NB4 (cell line): Measurements from ENCODE around the gene PRRG2.

Experiments
- DNase-seq: peaks from one replicate; pipeline ENCODE4 v3.0.0; 2010; ENCODE audit warnings: low read depth
- H3K4me3 ChIP-seq: one replicate; pipeline ENCODE4 v1.5.1; 2011; ENCODE audit warnings: mild to moderate bottlenecking, low read depth, low read length, moderate library complexity
- MYC ChIP-seq: IDR thresholded peaks from 2 replicates; pipeline ENCODE4 v1.6.1; 2011; ENCODE audit warnings: low read depth, low read length
- POLR2A ChIP-seq: IDR thresholded peaks from 2 replicates; pipeline ENCODE4 v1.6.1; 2011; ENCODE audit warnings: mild to moderate bottlenecking; ENCODE audit not compliant: insufficient read length; ENCODE audit errors: extremely low read depth
- TF ChIP-seq, protein P1 (sequence below): IDR thresholded peaks from one replicate; pipeline ENCODE4 v1.5.1; 2012; ENCODE audit warnings: low read depth, low read length
- TF ChIP-seq, protein P2 (sequence below): IDR thresholded peaks from 2 replicates; pipeline ENCODE4 v1.6.1; 2011; ENCODE audit warnings: low read depth, low read length

The PRRG2 gene

DNA sequence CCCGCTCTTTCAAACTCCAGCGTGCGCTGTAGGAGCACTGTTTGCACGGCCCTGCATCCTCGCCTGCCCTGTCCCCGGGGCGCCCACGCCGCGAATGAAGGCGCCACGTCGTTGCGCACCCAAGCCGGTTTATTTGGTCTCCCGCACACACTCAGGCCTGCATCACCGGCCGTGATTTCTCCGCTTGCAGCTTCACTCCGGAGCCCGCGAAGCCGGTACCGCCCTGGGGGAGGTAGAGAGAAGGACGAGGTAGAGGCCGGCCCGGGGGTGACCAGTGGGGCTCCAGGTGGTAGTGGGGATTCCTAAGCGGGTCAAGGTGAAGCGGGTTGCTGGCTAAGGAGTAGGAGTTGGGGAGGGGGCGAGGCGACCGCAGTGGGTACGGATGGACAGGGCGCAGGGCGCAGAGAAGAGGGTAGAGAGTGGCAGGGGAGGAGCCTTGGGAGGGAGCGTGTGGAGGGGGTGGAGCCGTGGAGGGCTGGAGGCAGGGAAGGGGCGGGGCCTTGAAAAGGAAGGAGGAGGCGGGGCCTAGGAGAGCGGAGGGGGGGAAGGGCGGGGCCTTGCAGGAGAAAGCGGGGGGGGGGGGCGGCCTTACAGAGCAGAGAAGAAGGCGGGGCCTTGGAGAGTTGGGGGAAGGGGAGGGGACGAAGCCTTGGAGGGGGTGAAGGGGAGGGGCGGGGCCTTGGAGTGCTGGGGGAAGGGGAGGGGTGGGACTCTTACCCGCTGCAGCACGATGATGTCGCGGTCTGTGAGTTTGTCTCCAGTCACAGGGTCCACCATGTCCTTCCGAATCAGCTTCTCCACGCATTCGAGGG is 25.3 kb upstream of the PRRG2 start:
- TF ChIP-seq, protein P1, sequence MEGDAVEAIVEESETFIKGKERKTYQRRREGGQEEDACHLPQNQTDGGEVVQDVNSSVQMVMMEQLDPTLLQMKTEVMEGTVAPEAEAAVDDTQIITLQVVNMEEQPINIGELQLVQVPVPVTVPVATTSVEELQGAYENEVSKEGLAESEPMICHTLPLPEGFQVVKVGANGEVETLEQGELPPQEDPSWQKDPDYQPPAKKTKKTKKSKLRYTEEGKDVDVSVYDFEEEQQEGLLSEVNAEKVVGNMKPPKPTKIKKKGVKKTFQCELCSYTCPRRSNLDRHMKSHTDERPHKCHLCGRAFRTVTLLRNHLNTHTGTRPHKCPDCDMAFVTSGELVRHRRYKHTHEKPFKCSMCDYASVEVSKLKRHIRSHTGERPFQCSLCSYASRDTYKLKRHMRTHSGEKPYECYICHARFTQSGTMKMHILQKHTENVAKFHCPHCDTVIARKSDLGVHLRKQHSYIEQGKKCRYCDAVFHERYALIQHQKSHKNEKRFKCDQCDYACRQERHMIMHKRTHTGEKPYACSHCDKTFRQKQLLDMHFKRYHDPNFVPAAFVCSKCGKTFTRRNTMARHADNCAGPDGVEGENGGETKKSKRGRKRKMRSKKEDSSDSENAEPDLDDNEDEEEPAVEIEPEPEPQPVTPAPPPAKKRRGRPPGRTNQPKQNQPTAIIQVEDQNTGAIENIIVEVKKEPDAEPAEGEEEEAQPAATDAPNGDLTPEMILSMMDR, result no peak
- TF ChIP-seq POLR2A (no peak), MYC (no peak)
- TF ChIP-seq, protein P2, sequence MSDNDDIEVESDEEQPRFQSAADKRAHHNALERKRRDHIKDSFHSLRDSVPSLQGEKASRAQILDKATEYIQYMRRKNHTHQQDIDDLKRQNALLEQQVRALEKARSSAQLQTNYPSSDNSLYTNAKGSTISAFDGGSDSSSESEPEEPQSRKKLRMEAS, result no peak
- peak; percentile 48 for DNase-seq
- H3K4me3 ChIP-seq, result no peak overlapping the region

GRCh38 chr19:49556412-49557398 is 24.4 kb upstream of the PRRG2 start:
- TF ChIP-seq, protein P1, result no peak
- TF ChIP-seq, protein P2, result no peak
- no peak for TF ChIP-seq MYC
- no peak for TF ChIP-seq POLR2A
- no peak for DNase-seq
- no peak overlapping the region for H3K4me3 ChIP-seq

- TF ChIP-seq, protein P1, result no peak
- TF ChIP-seq MYC (no peak), POLR2A (no peak)
- TF ChIP-seq, protein P2, result no peak
- H3K4me3 ChIP-seq, result no peak overlapping the region
- DNase-seq, result no peak
These were observed 23.3 kb upstream of the PRRG2 start for GRCh38 chr19:49557641-49558325.

GRCh38 chr19:49558591-49558990 is 22.5 kb upstream of the PRRG2 start:
- DNase-seq, result no peak
- H3K4me3 ChIP-seq, result no peak overlapping the region
- TF ChIP-seq POLR2A (no peak), MYC (no peak)
- TF ChIP-seq, protein P1, result no peak
- TF ChIP-seq, protein P2, result no peak

- no peak for TF ChIP-seq MYC
- no peak for TF ChIP-seq POLR2A
- TF ChIP-seq, protein P2, result no peak
- TF ChIP-seq, protein P1, result no peak
- no peak overlapping the region for H3K4me3 ChIP-seq
- DNase-seq, result no peak
These were observed 21.7 kb upstream of the PRRG2 start for GRCh38 chr19:49559443-49559842.
